ENCODE data around the gene RAD23A. TPM values are rescaled to one million over a fixed set of nuclear protein-coding genes. Genes with fewer than 3 reads are reported as not detected.
"Not testable (repeated sequence)": the region's sequence is repeated elsewhere in the genome, so short reads cannot be mapped to it uniquely, and the experiment has no call there.

The RAD23A gene
- total RNA-seq = 102 TPM

- intact Hi-C loops (cut with DNase I) = no loop called here
- ATAC-seq = peak; percentile 98
Observed at GRCh38 chr19:12945479-12946091, at the start of gene RAD23A. Gene RAD23A, plus strand, starts transcription at chr19:12945862. Its CDS starts 87 bp downstream, at chr19:12945949.

GRCh38 chr19:12896460-12896859, 49.2 kb upstream of the RAD23A start:
- no peak for ATAC-seq
- DNase-seq (ENCODE audit: low spot score) = no peak
- intact Hi-C loops (cut with DNase I) = no loop called here

More at GRCh38 chr19:12945479-12946091, at the start of gene RAD23A:
- peak; percentile 99 for DNase-seq (ENCODE audit: low spot score)

- ATAC-seq = no peak
- no peak for DNase-seq (ENCODE audit: low spot score)
- intact Hi-C loops (cut with DNase I) = no loop called here
Observed at GRCh38 chr19:12899891-12900518, 45.7 kb upstream of the RAD23A start.

DNA sequence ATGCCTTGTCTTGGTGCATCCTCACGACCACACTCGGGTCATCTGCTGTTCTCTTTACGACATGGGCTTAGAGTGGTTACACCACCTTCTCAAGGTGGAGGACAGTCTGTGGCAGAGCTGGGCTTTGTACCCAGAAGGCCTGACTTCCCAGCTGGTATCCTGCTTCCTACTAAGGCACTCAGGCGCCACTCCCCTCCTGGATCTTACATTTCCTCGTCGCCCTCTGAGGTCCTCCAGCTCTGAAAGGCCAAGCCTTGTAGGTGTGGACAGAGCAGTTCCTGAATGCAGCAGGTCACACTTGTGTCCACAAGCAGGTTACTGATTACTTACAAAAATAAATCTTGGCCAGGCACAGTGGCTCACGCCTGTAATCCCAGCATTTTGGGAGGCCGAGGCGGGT, 38.5 kb upstream of the RAD23A start:
- DNase-seq (ENCODE audit: low spot score) = no peak
- intact Hi-C loops (cut with DNase I) = no loop called here
- no peak for ATAC-seq

DNA sequence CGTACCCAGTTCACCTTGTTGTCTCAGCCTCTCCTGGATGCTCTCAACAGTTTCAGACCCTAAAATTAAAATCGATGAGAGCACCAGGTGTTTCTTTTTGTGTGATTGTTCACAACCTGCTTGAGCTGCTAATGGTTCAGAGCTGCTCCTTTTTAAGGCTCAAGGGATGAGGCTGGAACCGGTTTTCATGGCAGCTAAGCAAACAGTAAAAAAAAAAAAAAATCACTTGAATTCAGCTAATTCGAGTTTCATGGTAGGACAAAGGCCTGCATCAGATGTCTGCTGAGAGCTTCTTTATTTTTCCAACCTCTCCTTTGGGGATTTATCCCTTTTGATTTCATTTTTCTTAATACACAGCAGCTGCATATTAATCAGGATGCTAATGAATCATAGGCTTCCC, 33.1 kb upstream of the RAD23A start:
- intact Hi-C loops (cut with DNase I) = no loop called here
- DNase-seq (ENCODE audit: low spot score) (no peak), ATAC-seq (peak; percentile 16)

- intact Hi-C loops (cut with DNase I) = no loop called here
- DNase-seq (ENCODE audit: low spot score) (peak; percentile 82), ATAC-seq (peak; percentile 84)
Observed at GRCh38 chr19:12913011-12913561, 32.6 kb upstream of the RAD23A start.

GRCh38 chr19:12913851-12914690, 31.6 kb upstream of the RAD23A start:
- ATAC-seq = peak; percentile 72
- intact Hi-C loops (cut with DNase I) = no loop called here
- DNase-seq (ENCODE audit: low spot score) = no peak

DNA sequence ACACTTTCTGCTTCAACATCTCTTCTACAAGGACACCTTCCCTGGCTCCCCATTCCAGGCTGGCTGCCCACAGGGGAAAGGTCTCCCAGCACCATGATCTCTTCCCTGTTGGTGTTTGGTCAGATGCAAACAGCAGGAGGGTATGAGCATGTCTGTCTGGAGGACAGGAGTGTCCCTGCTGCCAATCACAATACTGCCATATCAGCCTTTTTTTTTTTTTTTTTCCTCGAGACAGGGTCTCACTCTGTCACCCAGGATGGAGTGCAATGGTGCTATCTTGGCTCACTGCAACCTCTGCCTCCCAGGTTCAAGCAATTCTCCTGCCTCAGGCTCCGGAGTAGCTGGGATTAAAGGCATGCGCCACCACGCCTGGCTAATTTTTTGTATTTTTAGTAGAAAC, 29.8 kb upstream of the RAD23A start:
- DNase-seq (ENCODE audit: low spot score); ATAC-seq; intact Hi-C loops (cut with DNase I): not testable (repeated sequence)

DNA sequence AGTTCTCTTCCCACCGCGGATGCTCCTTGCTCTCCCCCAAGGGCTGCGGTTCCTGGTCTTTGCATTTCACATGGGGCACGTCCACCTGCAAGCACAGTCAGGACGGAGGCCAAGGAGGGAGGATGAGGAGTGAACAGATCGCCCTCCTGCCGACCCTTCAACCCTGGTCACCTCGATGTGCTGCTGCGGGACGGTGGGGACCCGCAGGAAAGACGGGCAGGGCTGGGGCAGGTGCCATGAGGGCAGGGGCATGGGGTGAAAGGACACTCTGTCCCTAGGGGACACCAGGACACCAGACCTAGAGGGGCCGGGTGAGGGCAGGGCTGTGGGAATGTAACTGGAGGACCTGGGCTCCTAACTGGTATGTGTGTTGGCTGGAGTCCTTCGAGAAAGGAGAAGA, 27.4 kb upstream of the RAD23A start:
- intact Hi-C loops (cut with DNase I) = no loop called here
- ATAC-seq = no peak

DNA sequence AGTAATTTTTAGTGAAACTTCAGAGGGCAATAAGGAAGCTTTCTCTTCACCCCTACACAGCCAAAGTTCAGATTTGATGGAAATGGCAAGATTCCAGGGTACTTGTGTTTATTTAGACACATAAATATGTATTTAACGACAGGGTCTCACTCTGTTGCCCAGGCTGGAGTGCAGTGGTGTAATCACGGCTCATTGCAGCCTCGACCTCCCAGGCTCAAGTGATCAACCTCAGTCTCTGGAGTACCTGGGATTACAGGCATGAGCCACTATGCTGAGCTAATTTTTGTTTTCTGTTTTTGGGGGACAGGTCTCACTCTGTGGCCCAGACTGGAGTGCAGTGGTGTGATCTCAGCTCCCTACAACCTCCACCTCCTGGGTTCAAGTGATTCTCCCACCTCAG, 24.6 kb upstream of the RAD23A start:
- DNase-seq (ENCODE audit: low spot score) = no peak
- ATAC-seq = no peak
- intact Hi-C loops (cut with DNase I) = no loop called here

More for the DNA sequence above, 27.4 kb upstream of the RAD23A start:
- DNase-seq (ENCODE audit: low spot score) = no peak

GRCh38 chr19:12922959-12923358, 22.7 kb upstream of the RAD23A start:
- DNase-seq (ENCODE audit: low spot score) (no peak), ATAC-seq (no peak)
- intact Hi-C loops (cut with DNase I) = no loop called here

- intact Hi-C loops (cut with DNase I) = no loop called here
- ATAC-seq = no peak
- DNase-seq (ENCODE audit: low spot score) = no peak
Observed at GRCh38 chr19:12924621-12925310, 20.9 kb upstream of the RAD23A start.

DNA sequence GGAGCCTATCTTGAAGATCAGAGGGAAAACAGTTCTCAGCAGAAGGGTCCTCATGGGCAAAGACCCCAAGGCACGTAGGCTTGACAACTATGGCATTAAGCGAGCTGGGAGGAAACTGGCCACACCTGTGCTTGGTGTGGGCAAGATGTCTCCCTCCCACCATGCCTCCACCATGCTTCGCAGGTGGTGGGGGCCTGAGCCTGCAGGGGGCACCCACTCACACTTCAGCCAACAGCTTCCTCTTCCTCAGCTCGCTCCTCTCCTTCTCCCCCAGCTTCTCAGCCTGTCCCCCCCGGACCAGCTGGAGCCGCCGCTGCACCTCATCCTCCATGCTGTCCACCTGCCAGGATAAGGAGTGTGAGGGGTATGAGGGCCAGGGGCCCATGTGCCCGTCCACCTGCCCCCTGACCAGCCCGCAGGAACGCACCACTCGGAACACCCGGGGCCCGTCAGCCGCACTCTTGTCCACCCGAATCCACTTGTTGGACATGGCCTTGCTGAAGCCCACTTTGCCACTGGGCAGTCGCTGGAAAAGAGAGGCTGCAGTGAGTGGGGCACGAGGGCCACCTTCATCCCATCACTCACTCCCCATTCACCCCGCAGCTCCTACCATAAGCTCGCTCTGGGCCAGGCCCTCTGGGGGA, 15.5 kb upstream of the RAD23A start:
- intact Hi-C loops (cut with DNase I) = no loop called here
- no peak for DNase-seq (ENCODE audit: low spot score)
- ATAC-seq = no peak

- DNase-seq (ENCODE audit: low spot score) (no peak), ATAC-seq (no peak)
- intact Hi-C loops (cut with DNase I) = no loop called here
Observed at GRCh38 chr19:12932392-12933286, 13.0 kb upstream of the RAD23A start.

DNA sequence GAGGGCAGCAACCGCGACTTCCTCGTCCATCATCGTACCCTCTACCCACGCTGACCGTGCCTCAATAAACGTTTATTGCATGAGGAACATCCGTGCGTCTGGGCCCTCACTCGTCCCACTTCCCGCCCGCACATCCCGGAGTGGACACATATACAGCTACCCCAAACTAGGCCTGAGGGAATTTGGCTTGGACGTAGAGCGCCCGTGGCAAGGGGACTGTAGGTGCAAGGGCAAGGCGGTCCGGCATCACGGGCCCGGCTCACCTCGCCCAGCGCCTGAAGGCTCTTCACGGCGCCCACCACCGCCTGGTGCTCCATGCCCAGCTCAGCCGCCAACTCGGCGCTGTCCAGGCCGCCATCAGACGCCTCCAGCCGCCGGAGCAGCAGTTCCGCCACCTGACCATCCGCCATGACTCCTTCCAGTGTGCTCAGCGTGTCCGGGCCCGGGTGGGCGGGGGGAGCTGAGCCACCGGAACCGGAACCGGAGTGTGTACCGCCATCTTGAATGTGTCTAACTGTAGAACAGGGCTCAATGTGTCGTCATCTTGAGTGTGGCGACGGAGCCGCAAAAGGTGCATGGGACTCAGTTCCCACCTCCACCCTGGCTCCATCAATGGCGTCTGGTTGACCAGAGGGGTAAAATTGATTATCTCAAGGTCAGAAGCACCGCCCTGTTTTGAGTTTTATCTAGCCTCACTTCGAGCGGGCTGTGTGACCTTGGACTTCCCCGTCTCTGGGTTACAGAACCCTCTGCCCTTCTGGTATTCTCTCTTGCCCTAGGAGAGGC, 12.2 kb upstream of the RAD23A start, which contains the start of gene FARSA:
FARSA (minus strand) TSS at position 425 of the 786 bp plus-strand sequence; CDS start at position 410, 15 bp downstream.
- peak; percentile 94 for DNase-seq (ENCODE audit: low spot score)
- ATAC-seq = peak; percentile 87
- intact Hi-C loops (cut with DNase I) = no loop called here

- intact Hi-C loops (cut with DNase I) = no loop called here
- ATAC-seq = no peak
- DNase-seq (ENCODE audit: low spot score) = no peak
Observed at GRCh38 chr19:12935071-12935470, 10.6 kb upstream of the RAD23A start.

DNA sequence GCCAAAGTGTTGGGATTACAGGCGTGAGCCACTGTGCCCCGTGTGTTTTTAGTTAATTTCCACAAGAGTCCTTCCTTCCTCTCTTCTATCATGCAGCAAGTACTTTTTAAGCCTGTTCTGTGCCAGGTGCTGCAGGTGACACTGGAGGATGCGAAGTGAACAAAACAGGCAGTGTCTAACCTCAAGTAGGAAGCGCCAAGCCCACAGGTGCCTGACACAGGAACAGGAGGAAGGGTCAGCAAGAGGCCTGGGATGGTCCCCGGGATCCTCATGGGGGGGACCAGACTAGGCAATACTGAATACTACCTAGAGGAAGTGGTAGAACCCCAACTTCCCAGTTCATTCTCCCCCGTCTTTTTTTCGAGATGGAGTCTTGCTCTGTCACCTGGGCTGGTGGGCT, 9.1 kb upstream of the RAD23A start:
- intact Hi-C loops (cut with DNase I) = no loop called here
- ATAC-seq (no peak), DNase-seq (ENCODE audit: low spot score) (no peak)
